K562 (cell line): ENCODE measurements around the gene STX1B. TPM values are rescaled to one million over a fixed set of nuclear protein-coding genes. Genes with fewer than 3 reads are reported as not detected.

Source experiments
- ATAC-seq: fragments of 200-7000 bp; cut with Tn5 transposase; 3 replicates; pipeline ENCODE4 v1.9.1; 2020; ENCODE audit warnings: moderate library complexity
- BruUV-seq: library from RNA; stranded (reverse); fragments of 400-500 nt; replicated peaks from 2 replicates; lab custom pipeline; 2021; lab: Mats Ljungman, UMichigan
- CTCF ChIA-PET: fragments of 300-600 bp; formaldehyde crosslinking; extraction: SDS; loops from one replicate; lab custom pipeline; 2021; ENCODE audit warnings: low intra/inter-chr PET ratio; lab: Yijun Ruan, JAX
- POLR2A ChIA-PET: fragments of 300-600, 350-650 bp; sonication (Branson Sonifier 250); formaldehyde crosslinking; extraction: SDS; loops from one replicate; lab custom pipeline; 2021; ENCODE audit warnings: antibody characterized with exemption, inconsistent platforms; lab: Yijun Ruan, JAX
- DNase-seq, 4 experiments: peaks; one replicate each; pipeline versions ENCODE4 v3.0.0 to v3.0.0-alpha.2; 2011 to 2018; ENCODE audit warnings: low spot score in 3 of 4, mixed read lengths in 3 of 4; ENCODE audit errors: extremely low read depth in 1 of 4
- FAIRE-seq: peaks from 2 replicates; lab custom pipeline; 2011; peaks lifted over from hg19 to GRCh38; lab: Jason Lieb, UNC
- H2AFZ ChIP-seq: 2 replicates; pipeline ENCODE4 v1.6.0; 2011; ENCODE audit warnings: low read depth, low read length, control low read depth, inconsistent platforms
- H3K27ac ChIP-seq: fragments of 200-600 bp; 3 replicates; pipeline ENCODE4 v1.8.0; 2011; ENCODE audit warnings: low read depth, mild to moderate bottlenecking, control low read depth, inconsistent platforms, low read length, moderate library complexity, mixed read lengths; ENCODE audit errors: extremely low read depth
- H3K27me3 ChIP-seq, 2 experiments: fragments of 300-600 bp in 1 of 2; 2 replicates in 1 of 2; 3 replicates in 1 of 2; pipeline versions ENCODE4 v1.6.0 to v1.8.0; 2011; ENCODE audit warnings: inconsistent platforms in 2 of 2, low read length in 2 of 2, mild to moderate bottlenecking in 1 of 2, mixed read lengths in 1 of 2, moderate library complexity in 1 of 2; ENCODE audit not compliant: control insufficient read depth in 2 of 2, insufficient read depth in 2 of 2
- H3K36me3 ChIP-seq: fragments of 300-600 bp; 3 replicates; pipeline ENCODE4 v1.8.0; 2011; ENCODE audit warnings: mild to moderate bottlenecking, low read length, inconsistent platforms; ENCODE audit not compliant: control insufficient read depth, insufficient read depth
- H3K4me1 ChIP-seq, 2 experiments: fragments of 200-600 bp in 1 of 2; replicated peaks in 1 of 2; 2 replicates in 1 of 2; 3 replicates in 1 of 2; pipeline versions ENCODE4 v1.5.1 to v1.8.0; 2011; ENCODE audit warnings: inconsistent platforms in 2 of 2, low read length in 2 of 2, mild to moderate bottlenecking in 1 of 2, mixed read lengths in 1 of 2, moderate library complexity in 1 of 2; ENCODE audit not compliant: control insufficient read depth in 2 of 2, insufficient read depth in 2 of 2
- H3K4me2 ChIP-seq: 2 replicates; pipeline ENCODE4 v1.6.1; 2011; ENCODE audit warnings: low read length, control low read depth, inconsistent platforms, mixed read lengths; ENCODE audit not compliant: insufficient read depth
- H3K4me3 ChIP-seq: fragments of 200-600 bp; sonication (generic), shearing (Covaris generic); 2 replicates; pipeline ENCODE4 v1.5.1; 2016; ENCODE audit warnings: control low read depth, inconsistent platforms
- H3K79me2 ChIP-seq: fragments of 200-600 bp; 3 replicates; pipeline ENCODE4 v1.8.0; 2011; ENCODE audit warnings: low read length, inconsistent platforms; ENCODE audit not compliant: control insufficient read depth, insufficient read depth
- H3K9ac ChIP-seq, 2 experiments: 2 replicates each; pipeline versions ENCODE4 v1.6.0 to v1.6.1; 2011; ENCODE audit warnings: low read depth in 2 of 2, low read length in 2 of 2, control low read depth in 1 of 2, inconsistent platforms in 1 of 2, mild to moderate bottlenecking in 1 of 2, mixed read lengths in 1 of 2; ENCODE audit not compliant: insufficient read depth in 1 of 2
- H3K9me1 ChIP-seq: one replicate; pipeline ENCODE4 v1.6.0; 2011; ENCODE audit warnings: inconsistent platforms, mild to moderate bottlenecking, low read length, moderate library complexity; ENCODE audit not compliant: control insufficient read depth, insufficient read depth
- H3K9me3 ChIP-seq: replicated peaks from 2 replicates; pipeline ENCODE4 v1.5.1; 2011; ENCODE audit warnings: low read depth, low read length, inconsistent platforms; ENCODE audit not compliant: control insufficient read depth, insufficient read depth
- H4K20me1 ChIP-seq: replicated peaks from 2 replicates; pipeline ENCODE4 v1.6.1; 2011; ENCODE audit warnings: low read length, inconsistent platforms, mixed read lengths; ENCODE audit not compliant: control insufficient read depth, insufficient read depth
- CTCF ChIP-seq, 3 experiments: IDR thresholded peaks in 2 of 3; conservative IDR thresholded peaks in 1 of 3; 2 replicates each; pipeline ENCODE4 v1.5.1; 2011 to 2012; ENCODE audit warnings: low read length in 3 of 3, mild to moderate bottlenecking in 3 of 3, control low read depth in 2 of 3, improper control_type of control experiment in 1 of 3, inconsistent platforms in 1 of 3, low read depth in 1 of 3, mixed read lengths in 1 of 3, moderate library complexity in 1 of 3; ENCODE audit not compliant: insufficient read depth in 2 of 3
- HDAC6 ChIP-seq: IDR thresholded peaks from 2 replicates; pipeline ENCODE4 v1.6.1; 2012; ENCODE audit warnings: low read depth, mild to moderate bottlenecking, control low read depth, inconsistent platforms, low read length, moderate library complexity
- THAP12 ChIP-seq: fragments of 250-450 bp; sonication (Bioruptor Pico); IDR thresholded peaks from 2 replicates; pipeline ENCODE4 v1.9.0; 2021; ENCODE audit warnings: mild to moderate bottlenecking, inconsistent platforms
- ZBTB40 ChIP-seq, 2 experiments: fragments of 450-650 bp in 1 of 2; sonication (generic) in 1 of 2; formaldehyde crosslinking in 1 of 2; IDR thresholded peaks; 2 replicates each; pipeline versions ENCODE4 v1.7.1 to v1.9.0; 2016 to 2022; ENCODE audit warnings: inconsistent platforms in 1 of 2, mild to moderate bottlenecking in 1 of 2, missing genetic modification reagents in 1 of 2
- WGBS: fragments of 100-300 bp; shearing (Covaris generic); methylation state at CpG from one replicate; pipeline ENCODE4 v1.1.6; 2016; ENCODE audit warnings: low coverage, mixed read lengths; ENCODE audit not compliant: insufficient coverage; ENCODE audit errors: missing lambda C conversion rate; 5-methylcytosine and 5-hydroxymethylcytosine counted together
- in situ Hi-C: fragments of 300-500 bp; cut with MboI; formaldehyde crosslinking; loops from 4 replicates; pipeline ENCODE4 v1.15.0; 2018; ENCODE audit warnings: inconsistent platforms, mixed read lengths
- intact Hi-C: fragments of 100-400 bp; cut with micrococcal nuclease; formaldehyde crosslinking; loops from 2 replicates; pipeline ENCODE4 v1.14.2; 2022
- polyA plus RNA-seq, 8 experiments: library from polyadenylated mRNA; depleted of rRNA in 4 of 8; stranded (reverse) in 5 of 8; unstranded in 3 of 8; fragments of >200 nt; fragmentation: Nextera tagmentation in 2 of 8; fragmentation: Illumina TruSeq in 1 of 8; extraction: Ambion mirVana in 2 of 8; extraction: Trizol in 1 of 8; gene quantifications; 2 replicates each; pipeline versions ENCODE4 v1.2.1 to v1.2.3, GENCODE V29; 2011 to 2014; ENCODE audit warnings: inconsistent platforms in 1 of 8, missing spikeins in 1 of 8
- total RNA-seq, 7 experiments: library from RNA; depleted of rRNA in 6 of 7; stranded (reverse); fragments of >200 nt in 6 of 7; fragmentation: Illumina TruSeq in 2 of 7; extraction: Trizol in 2 of 7; gene quantifications; 2 replicates each; pipeline versions ENCODE4 v1.2.1 to v1.2.3, GENCODE V29; 2011 to 2021; ENCODE audit warnings: low replicate concordance in 1 of 7

STX1B gene
- total and polyA plus RNA-seq, 9 of the 15 experiments (the other 6 are each of a cell fraction or from before 2014, with no cell fraction given) = 0.07 to 2.5 (median 0.86) TPM

- Histone ChIP-seq H3K4me1 (peaks cover 7 to 68% of the 10 kb centered on the region in 2 experiments; a peak in 4 of 5 replicates), H3K4me2 (peak within 1 kb of the TSS; percentile 80), H2AFZ (peak within 1 kb of the TSS; percentile 89), H3K27me3 (no peaks in the 10 kb centered on the region), H3K36me3 (peaks cover 65% of the 10 kb centered on the region; the same call in 2 of the 3 replicates), H3K4me3 (peak within 1 kb of the TSS; percentile 44), H3K27ac (peak within 1 kb of the TSS; percentile 51), H4K20me1 (no peaks in the 10 kb centered on the region; the same call in none of the 2 replicates), H3K9me1 (peaks cover 2% of the 10 kb centered on the region), H3K9ac (peak within 1 kb of the TSS; percentile 61 to 94), H3K79me2 (peaks cover 15% of the 10 kb centered on the region), H3K9me3 (no peaks in the 10 kb centered on the region)
- ChIA-PET POLR2A (interaction anchor here (0.6 to 5.7 kb wide), 13 partner anchors 15 to 444 kb away, joined by 3 to 32 read pairs (median 4); partner anchors contain the start of genes FUS and KAT8), CTCF (interaction anchor here (0.6 to 2.1 kb wide), 5 partner anchors 109 to 884 kb away, joined by 3 to 15 read pairs (median 7); no protein-coding TSS in a partner anchor)
- BruUV-seq = no TSS peak
- DNase-seq = peak; percentile 92 to 95 (median 93)
- in situ Hi-C loops = loop anchor here (10.0 to 25.0 kb wide), 2 partner anchors 310 to 452 kb away; partner anchors contain the start of genes COX6A2 and ZNF843
- intact Hi-C loops = loop anchor here (1.0 to 10.0 kb wide), 5 partner anchors 32 to 458 kb away; partner anchors contain the start of genes VKORC1 and ZNF843
- FAIRE-seq = peak; percentile 91
- 30% methylated on average over 12 of the region's 24 CpGs for WGBS
- ATAC-seq = peak; percentile 95
- TF ChIP-seq ZBTB40 (IDR thresholded peaks at IDR 0.05) (no peak), ZBTB40 (CRISPR knock-in tag; IDR thresholded peaks at IDR 0.05) (0 out of 2 replicates have a peak, but pooled peaks have one; percentile 14), CTCF (IDR thresholded peaks at IDR 0.05 in 2 of 3, conservative IDR thresholded peaks at IDR 0.05 in 1 of 3; ENCODE audit: insufficient read depth in 2 of 3, low read depth in 1 of 3, low read length in 3 of 3) (peak; percentile 90 to 95 (median 92)), THAP12 (CRISPR knock-in tag) (0 out of 2 replicates have a peak, but pooled peaks have one; percentile 57), HDAC6 (no peak)
These were observed 25.6 kb downstream of the STX1B start, which contains the start of gene HSD3B7 for GRCh38 chr16:30984669-30985400. HSD3B7 (plus strand) TSS chr16:30985207; CDS start chr16:30985659, 452 bp downstream.
